ENCODE results near the gene DPH1.

DPH1 gene

DNA sequence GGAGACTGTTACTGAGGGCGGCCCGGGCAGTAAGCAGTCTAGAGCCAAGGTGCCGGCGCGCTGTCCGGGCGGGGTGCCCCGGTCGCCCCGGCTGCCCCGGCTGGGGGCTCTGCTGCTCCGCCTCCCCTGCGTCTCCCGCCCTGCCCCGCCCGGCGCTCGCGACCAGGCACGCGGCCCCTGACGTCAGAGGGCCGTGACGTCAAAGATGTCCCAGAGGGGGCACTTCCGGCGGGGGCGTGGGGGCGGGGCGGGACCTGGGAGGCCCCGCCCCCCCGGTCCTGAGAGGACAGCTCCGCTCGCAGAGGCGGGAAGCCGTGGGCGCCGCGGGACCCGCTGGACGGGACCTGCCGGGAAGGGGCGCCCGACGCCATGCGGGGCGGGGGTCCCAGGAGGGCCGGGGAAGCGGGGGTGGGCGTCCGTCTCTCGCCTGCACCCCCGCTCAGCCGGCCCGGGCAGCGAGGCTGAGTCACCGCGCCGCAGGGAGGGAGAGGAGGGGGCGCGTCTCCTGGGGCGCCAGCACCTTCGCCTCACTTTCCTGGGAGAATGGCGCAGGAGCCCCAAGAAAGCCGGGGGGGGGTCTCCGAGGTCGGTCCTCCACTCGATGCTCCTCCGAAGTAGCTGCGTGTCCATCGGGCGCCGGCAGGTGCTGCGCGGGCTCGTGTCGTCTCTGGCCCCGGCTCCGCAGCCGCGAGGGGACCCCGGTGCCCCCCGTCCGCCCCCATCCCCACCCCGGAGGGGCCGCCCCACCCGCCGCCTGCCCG, 20.5 kb downstream of the DPH1 start:
- peak; percentile 53 for DNase-seq

DNA sequence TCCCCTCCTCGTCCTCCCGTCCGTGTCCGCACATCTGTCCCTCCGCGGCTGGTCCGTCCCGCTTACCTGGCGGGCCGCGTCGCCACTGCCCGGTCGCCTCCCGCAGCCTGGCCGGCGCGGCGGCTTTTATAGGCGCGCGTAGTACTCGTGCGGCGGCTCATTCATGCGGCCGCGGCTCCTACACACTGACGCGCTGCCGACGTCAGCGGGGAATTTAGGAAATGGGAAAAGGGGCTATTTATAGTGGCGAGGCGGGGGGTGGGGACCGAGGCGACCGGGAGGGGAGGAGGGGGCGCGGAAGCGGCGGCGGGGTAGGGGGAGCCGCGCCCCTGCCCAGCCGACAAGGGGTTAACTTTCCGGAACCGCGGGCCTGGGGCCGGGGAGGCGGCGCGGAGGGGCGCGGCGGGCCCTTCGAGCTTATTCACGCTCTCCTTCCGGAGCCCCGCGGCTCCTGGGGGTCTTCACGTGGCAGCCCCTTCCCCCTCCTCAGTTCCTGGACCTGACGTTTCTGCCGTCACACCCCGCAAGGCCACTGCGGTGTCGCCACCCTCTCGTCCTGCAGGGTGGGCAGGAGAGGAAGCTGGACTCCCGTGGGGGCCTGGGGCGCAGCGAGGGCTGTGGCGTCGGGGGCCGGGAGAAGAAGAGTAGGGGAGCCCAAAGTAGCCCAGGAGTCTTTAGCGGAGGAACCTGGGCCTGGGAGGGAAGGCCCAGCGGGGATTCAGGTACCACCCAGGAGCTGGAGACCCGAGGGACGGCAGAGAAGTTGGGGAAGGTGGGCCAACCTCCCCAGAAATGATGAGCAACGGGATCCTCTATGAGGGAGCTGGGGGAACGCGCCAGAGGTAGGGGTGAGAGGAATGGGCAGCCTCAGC, 21.3 kb downstream of the DPH1 start:
- no peak for DNase-seq

DNA sequence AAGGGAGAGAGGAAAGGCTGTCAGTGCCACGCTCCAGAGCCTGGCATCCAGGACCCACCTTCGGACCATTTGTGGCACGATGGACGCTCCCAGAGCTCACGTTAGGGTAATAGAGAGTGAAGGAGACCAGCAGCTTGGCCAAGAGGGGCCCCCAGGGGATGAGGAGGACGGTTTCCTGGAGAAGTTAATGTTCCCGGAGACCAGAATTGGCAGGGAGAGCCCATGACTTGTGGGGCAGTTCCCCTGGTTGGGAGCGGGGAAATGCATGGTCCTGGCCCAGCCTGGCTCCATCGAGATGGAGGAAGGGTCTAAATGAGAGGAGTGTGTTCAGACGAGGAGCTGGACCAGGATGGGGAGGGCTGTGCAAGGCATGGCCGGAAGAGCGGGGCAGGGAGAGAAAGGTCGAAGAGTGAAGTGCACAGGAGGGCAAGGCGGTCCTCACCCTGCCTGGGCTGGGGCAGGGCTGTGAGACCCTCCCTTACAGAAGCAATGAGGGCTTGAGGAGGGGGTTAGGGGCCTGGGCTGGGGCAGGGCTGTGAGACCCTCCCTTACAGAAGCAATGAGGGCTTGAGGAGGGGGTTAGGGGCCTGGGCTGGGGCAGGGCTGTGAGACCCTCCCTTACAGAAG, 22.1 kb downstream of the DPH1 start:
- DNase-seq: no peak

DNA sequence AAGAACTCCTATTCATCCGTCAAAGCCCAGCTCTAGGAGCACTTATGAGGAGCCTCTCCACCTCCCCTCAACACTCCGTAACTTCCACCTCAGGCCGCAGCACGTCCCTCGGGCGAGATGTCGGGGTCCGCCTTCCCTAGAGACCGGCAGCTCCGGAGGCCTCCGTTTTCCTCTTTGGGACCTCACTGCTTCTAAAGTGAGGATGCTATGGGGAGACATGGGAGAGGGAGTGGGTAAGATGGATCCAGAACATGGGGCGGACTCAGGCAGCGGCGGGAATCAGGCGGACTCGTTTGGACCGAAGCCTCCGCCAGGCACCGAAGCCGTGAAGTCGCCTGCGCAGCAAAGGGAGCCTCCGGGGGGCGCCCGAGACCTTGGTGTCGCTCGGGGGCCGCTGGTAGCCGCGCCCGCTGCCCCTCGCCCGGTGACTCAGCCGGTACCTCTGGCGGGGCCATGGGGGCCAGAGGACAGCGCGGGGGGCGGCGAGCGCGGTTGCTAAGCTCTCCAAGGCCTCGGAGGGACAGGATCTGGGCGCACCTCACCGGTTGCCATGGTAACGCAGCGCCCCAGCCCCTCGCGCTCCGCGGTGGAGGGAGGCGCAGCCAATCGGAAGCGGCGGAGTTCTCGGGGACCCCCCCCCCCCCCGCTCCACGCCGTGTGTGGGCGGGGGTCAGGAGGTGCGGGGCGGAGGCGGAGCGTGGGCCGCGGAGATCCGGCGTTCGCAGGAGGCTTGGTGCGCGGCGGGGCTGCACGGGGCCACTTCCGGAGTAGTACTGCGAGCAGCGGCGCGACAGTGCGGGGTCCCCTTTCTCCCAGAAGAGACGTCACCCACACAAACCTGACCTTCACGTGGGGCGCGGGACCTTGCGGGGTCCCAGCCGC, 23.7 kb downstream of the DPH1 start:
- DNase-seq: peak; percentile 75

DNA sequence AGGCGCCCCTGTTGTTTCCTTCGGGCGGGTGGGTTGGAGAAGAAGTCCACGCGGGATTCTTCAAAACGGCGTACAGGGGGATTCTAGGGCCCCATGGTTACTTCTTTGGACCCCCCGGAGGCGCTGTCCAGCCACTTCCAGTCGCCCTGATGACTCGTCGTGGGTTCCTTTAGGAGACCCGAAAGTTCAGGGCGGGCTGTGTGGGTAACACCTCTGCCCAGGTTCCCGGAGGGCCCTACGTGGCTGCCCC, 24.2 kb downstream of the DPH1 start:
- DNase-seq: no peak

DNA sequence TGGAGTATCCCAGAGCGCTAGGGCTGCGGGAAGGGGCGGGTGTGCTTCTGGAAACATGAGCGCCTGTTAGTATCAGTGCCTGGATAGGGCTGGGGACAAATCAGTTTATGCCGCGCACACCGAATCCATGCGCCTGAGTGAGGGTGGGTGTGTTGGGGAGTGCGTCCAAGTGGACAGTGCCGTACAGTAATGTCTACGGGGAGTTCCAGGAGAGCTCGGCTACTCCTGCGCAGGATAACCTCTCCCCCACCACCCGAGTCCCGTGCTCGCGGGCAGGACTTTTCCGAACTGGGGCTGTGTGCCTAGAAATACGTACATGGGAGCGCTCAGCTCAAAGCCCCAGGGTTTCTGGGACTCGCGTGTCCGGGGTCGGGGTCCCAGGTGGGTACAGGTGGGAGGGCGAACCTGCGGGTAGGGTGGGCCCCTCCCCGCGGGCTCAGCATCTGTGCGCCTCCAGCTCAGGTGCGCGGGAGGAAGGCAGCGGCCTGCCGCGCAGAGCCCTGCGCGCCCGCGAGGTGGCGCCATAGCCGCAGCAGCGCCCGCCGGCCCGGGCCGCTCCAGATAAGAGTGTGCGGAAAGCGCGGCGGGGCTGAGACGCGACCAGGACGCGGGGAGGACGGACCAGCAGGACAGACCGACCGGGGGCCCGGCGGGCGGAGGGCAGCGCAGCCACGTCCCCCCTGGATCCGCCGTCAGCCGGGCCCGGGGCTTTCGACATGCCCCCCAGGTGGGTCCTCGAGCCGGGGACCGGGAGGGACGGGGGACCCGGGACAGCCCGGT, 24.7 kb downstream of the DPH1 start, which contains the start of gene HIC1:
TSS of gene HIC1 (plus strand) at position 592 of the 780 bp plus-strand sequence. CDS start 1,588 bp downstream, outside the sequence.
- peak; percentile 71 for DNase-seq

DNA sequence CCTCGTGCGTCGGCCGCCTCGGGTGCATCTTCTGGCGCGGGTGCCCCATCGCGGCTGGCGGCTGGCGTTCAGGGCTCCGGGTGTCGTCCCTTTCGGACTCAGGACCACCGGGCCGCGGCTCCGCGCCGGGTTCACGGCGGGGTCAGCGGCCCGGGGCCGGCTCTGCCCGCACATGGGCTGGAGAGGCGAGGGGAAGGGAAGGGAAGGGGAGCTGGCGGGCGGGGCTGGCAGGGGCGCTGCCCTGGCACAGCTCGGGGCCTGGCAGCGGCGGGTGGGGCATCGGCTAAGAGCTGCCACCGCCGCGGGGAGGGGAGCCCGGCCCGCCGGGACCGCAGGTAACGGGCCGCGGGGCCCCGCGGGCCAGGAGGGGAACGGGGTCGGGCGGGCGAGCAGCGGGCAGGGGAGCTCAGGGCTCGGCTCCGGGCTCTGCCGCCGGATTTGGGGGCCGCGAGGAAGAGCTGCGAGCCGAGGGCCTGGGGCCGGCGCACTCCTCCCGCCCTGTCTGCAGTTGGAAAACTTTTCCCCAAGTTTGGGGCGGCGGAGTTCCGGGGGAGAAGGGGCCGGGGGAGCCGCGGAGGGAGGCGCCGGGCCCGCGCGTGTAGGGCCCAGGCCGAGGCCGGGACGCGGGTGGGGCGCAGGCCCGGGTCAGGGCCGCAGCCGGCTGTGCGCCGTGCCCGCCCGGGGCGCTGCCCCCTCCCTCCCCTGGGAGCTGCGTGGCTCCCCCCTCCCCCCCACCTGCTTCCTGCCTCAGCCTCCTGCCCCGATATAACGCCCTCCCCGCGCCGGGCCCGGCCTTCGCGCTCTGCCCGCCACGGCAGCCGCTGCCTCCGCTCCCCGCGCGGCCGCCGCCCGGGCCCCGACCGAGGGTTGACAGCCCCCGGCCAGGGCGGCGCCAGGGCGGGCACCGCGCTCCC, 25.6 kb downstream of the DPH1 start:
- no peak for DNase-seq

DNA sequence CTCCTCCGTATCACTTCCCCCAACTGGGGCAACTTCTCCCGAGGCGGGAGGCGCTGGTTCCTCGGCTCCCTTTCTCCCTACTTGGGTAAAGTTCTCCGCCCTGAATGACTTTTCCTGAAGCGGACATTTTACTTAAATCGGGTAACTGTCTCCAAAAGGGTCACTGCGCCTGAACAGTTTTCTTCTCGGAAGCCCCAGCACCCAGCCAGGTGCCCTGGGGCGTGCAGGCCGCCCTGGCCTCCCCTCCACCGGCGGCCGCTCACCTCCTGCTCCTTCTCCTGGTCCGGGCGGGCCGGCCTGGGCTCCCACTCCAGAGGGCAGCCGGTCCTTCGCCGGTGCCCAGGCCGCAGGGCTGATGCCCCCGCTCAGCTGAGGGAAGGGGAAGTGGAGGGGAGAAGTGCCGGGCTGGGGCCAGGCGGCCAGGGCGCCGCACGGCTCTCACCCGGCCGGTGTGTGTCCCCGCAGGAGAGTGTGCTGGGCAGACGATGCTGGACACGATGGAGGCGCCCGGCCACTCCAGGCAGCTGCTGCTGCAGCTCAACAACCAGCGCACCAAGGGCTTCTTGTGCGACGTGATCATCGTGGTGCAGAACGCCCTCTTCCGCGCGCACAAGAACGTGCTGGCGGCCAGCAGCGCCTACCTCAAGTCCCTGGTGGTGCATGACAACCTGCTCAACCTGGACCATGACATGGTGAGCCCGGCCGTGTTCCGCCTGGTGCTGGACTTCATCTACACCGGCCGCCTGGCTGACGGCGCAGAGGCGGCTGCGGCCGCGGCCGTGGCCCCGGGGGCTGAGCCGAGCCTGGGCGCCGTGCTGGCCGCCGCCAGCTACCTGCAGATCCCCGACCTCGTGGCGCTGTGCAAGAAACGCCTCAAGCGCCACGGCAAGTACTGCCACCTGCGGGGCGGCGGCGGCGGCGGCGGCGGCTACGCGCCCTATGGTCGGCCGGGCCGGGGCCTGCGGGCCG, 26.5 kb downstream of the DPH1 start:
- DNase-seq: peak; percentile 44

DNA sequence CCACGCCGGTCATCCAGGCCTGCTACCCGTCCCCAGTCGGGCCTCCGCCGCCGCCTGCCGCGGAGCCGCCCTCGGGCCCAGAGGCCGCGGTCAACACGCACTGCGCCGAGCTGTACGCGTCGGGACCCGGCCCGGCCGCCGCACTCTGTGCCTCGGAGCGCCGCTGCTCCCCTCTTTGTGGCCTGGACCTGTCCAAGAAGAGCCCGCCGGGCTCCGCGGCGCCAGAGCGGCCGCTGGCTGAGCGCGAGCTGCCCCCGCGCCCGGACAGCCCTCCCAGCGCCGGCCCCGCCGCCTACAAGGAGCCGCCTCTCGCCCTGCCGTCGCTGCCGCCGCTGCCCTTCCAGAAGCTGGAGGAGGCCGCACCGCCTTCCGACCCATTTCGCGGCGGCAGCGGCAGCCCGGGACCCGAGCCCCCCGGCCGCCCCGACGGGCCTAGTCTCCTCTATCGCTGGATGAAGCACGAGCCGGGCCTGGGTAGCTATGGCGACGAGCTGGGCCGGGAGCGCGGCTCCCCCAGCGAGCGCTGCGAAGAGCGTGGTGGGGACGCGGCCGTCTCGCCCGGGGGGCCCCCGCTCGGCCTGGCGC, 27.3 kb downstream of the DPH1 start:
- DNase-seq: no peak

DNA sequence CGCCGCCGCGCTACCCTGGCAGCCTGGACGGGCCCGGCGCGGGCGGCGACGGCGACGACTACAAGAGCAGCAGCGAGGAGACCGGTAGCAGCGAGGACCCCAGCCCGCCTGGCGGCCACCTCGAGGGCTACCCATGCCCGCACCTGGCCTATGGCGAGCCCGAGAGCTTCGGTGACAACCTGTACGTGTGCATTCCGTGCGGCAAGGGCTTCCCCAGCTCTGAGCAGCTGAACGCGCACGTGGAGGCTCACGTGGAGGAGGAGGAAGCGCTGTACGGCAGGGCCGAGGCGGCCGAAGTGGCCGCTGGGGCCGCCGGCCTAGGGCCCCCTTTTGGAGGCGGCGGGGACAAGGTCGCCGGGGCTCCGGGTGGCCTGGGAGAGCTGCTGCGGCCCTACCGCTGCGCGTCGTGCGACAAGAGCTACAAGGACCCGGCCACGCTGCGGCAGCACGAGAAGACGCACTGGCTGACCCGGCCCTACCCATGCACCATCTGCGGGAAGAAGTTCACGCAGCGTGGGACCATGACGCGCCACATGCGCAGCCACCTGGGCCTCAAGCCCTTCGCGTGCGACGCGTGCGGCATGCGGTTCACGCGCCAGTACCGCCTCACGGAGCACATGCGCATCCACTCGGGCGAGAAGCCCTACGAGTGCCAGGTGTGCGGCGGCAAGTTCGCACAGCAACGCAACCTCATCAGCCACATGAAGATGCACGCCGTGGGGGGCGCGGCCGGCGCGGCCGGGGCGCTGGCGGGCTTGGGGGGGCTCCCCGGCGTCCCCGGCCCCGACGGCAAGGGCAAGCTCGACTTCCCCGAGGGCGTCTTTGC, 28.0 kb downstream of the DPH1 start:
- DNase-seq: no peak

DNA sequence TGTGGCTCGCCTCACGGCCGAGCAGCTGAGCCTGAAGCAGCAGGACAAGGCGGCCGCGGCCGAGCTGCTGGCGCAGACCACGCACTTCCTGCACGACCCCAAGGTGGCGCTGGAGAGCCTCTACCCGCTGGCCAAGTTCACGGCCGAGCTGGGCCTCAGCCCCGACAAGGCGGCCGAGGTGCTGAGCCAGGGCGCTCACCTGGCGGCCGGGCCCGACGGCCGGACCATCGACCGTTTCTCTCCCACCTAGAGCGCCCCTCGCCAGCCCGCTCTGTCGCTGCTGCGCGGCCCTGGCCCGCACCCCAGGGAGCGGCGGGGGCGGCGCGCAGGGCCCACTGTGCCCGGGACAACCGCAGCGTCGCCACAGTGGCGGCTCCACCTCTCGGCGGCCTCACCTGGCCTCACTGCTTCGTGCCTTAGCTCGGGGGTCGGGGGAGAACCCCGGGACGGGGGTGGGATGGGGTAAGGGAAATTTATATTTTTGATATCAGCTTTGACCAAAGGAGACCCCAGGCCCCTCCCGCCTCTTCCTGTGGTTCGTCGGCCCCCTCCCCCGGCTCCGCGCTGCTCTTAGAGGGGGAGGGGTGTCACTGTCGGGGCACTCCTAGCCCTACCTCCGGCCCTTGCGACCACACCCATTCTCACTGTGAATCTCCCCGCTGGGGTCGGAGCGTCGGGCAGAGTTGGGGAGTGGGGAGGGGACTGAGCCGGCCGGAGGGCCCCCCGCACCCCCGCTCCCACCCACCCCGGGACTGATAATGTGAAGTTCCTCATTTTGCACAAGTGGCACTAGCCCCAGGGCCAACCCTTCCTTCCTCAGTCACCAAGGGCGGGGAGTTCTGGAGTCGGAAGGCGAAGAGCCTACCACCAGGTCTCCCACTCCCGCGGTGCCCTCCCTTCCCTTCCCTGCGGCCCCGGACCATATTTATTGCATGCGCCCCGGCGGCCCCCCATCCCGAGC, 28.9 kb downstream of the DPH1 start:
- DNase-seq: peak; percentile 62

DNA sequence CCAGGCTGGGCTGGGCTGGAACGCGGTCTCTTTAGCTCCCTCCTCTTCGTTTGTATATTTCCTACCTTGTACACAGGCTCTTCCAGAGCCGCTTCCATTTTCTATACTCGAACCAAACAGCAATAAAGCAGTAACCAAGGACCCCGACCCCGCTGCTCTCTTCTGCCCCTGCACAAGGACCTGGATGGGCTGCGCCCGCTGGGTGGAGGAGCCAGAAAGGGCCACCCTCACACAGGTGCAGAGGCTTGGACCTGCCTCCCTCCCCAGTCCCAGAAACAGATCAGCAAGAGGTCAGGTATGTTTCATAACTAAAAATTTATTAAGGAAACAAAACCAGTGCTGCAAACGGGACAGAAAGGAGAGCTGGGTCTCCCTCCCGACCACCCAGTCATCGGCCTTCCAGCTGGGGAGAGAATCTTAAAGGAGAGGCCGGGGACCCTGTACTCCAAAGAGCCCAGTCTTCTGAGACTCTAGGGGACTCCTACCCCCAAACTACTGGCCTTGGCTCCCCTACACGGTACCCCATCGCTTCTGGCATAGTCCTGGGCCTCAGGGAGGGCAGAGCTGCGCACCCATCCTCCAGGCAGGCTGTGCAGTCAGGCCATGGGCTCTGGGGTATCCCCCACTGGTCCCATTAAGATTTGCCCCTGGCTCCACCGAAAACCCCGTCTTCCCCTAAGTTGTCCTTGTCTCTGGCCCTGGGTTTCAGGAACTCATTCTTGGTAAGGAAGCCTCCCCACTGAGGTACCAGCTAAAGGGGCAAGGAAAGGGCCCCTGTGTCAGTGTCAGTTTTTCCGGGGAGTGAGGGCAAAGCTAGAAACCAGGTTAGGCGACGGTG, 29.8 kb downstream of the DPH1 start:
- no peak for DNase-seq

DNA sequence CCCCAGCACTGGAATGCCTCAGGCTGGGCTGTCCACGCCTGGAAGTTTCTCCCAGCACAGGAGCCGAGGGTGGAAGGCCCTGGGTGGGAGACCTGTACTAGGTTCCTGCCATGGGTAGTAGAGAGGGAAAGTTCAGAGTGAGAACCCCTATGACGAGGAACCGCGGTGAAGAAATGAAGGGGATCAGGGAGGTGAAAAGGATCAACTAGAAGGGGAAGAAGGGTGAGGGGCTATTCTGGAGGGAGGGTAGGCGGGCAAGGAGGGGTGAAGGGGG, 30.4 kb downstream of the DPH1 start:
- no peak for DNase-seq

DNA sequence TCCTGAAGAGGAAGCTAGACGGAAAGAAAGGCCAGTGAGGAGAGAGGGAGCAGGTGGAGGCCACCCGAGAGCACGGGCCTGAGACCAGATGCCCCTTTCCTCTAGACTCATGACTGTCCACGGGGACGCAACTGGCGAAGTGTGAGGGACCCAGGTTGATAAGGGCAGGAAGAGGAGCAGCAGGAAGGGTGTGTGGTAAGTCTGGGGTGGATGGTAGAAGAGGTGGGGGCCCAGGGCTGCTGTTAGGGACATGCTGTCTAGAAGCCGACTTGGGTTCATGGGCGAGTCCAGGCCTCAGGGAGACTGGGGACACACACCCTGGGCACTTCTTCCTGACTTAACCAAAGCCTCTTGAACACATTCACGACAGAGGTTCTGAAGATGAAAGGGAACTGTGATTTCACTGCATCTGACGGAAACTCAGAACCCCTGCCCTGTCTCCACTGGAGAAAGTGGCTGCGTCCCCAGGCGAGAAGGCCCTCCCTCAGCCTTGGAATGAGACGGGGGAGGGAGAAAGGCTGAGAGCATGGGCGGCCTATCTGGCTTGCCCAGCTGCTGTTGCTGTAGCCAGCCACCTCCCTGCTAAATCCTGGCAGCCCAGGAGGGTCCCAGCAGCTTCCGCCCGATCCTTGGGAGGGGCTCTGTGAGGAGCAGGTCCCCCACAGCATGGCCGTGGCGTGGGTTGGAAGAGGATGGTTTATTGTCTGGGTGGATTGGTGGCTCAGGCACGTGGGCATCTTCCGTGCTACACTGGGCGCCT, 30.9 kb downstream of the DPH1 start:
- DNase-seq: no peak

DNA sequence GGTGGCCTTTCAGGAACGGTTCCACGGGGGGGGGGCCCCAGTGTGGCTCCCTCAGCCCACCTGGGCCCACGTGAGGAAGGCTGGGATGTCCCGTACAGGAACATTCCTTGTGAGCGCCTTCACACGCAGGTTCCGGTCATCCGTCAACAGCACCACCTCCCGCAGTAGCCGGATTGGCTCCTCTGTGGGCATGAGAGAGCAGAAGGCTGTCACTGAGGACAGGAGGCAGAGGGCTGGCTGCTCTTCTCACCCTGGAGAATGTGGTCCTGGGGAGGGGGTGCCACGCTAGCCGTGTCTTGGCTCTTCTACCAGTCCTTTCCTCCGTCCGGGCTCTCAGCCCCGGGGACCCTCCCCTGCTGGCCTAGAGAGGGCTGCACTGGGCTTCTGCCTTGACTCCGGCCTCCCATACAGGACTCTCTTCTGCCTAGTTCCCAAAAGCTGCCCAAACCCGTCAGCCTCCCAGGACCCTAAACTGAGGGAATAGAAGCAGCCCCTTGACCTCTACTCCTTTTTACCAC, 31.5 kb downstream of the DPH1 start:
- DNase-seq: no peak
